ENCODE results near the gene NCOA7. TPM values are rescaled to one million over a fixed set of nuclear protein-coding genes. Genes with fewer than 3 reads are reported as not detected.

Gene NCOA7
- total and polyA plus RNA-seq, 2 of the 8 experiments (the other 6 are each of a cell fraction or from before 2014, with no cell fraction given): 2.6 to 10.7 TPM

DNA sequence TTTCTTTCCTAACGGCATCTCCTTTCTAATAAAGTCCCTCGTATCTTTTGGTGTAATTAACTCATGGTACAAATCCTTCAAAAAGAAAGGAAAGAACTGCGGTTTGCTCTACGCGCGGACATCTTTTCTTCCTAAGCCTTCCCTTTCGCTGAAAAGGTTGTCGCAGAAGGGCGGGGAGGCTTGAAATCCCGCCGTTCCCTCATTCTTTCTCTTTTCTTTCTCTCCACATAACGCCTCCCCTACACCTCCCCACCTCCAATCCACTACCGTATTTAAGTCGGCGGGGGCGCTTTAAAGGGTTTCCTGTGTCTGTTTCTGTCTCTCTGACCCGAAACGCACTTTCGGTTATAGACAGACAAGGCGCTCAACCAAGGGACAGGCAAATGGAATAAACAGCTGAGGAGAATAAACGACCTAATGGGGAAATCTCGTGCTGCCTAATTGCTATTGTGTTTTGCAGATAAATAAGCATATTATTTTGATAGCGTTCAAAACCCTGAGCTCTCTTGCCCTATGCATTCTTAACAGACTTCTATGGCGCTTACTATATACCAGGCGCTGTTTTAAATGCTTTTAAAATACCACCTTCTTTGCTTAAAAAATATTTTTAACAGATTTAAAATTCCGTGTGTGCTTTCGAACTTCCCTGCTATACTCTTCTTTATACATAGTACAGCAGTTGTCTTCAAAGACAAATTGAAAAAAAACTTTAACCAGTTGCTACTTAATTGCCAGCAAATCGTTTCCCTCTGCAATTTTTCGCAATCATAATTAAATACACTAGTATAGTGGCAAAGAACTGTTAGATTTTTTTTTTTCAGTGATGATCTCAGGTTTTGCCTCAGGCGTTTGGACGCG is 43.8 kb upstream of the NCOA7 start:
- H2BK15ac ChIP-seq (ENCODE audit: low read length): no peak overlapping the region; the same call in 1 of the 2 replicates
- DNase-seq (ENCODE audit: low read depth in 1 of 2, low spot score in 2 of 2) (peak; percentile 64 to 72), FAIRE-seq (peak; percentile 66)
- no peak overlapping the region for H3K56ac ChIP-seq (replicated peaks; ENCODE audit: insufficient read length, low read depth, low read length)
- no peak overlapping the region for H4K8ac ChIP-seq (ENCODE audit: extremely low read depth, insufficient read depth, low read length)
- no peak overlapping the region for H3K27ac ChIP-seq (ENCODE audit: low read depth, low read length)
- 2% methylated on average over 28 of the region's 32 CpGs; no CpG with 5 or more reads in 1 of the 2 experiments for WGBS, 2 experiments (ENCODE audit: extremely low coverage in 1 of 2, insufficient coverage in 1 of 2, insufficient read length in 1 of 2, insufficient replicate concordance in 2 of 2, low coverage in 1 of 2, low lambda C conversion rate in 2 of 2, missing lambda C conversion rate in 1 of 2)
- H3K36me3 ChIP-seq (ENCODE audit: control insufficient read depth in 2 of 4, insufficient read depth in 4 of 4, low read length in 3 of 4): no peaks in the 10 kb centered on the region
- ChIA-PET CTCF (ENCODE audit: partially characterized antibody) (interaction anchor here (0.5 to 2.0 kb wide), 4 partner anchors 10 to 1354 kb away, joined by 3 to 8 read pairs (median 6); no protein-coding TSS in a partner anchor), POLR2A (ENCODE audit: partially characterized antibody) (interaction anchor here (0.9 to 2.3 kb wide), 10 partner anchors 9 to 383 kb away, joined by 3 to 12 read pairs (median 4); partner anchors contain the start of gene NCOA7)
- no peak overlapping the region for H2BK120ac ChIP-seq (replicated peaks; ENCODE audit: low read depth, low read length)
- peaks cover 0 to 25% (median 16%) of the 10 kb centered on the region in 4 experiments; a peak in 6 of 7 replicates for H3K27me3 ChIP-seq (replicated peaks in 1 of 4; ENCODE audit: control insufficient read depth in 3 of 4, extremely low read depth in 1 of 4, insufficient read depth in 3 of 4, low read length in 3 of 4)
- H3K79me1 ChIP-seq (ENCODE audit: low read depth, low read length): peaks cover 4% of the 10 kb centered on the region; the same call in 1 of the 2 replicates
- no peak overlapping the region for H4K5ac ChIP-seq (ENCODE audit: insufficient read length, low read depth, low read length)
- 0 out of 2 replicates have a peak overlapping the region, but pooled peaks have one; percentile 19 for H2BK5ac ChIP-seq (ENCODE audit: low read depth, low read length)
- peak overlapping the region; percentile 44; the same call in 1 of the 2 replicates for H2BK20ac ChIP-seq (ENCODE audit: low read length)
- H3K23me2 ChIP-seq (ENCODE audit: low read depth, low read length): peaks cover 27% of the 10 kb centered on the region
- H3K18ac ChIP-seq (ENCODE audit: extremely low read depth, low read length): peak overlapping the region; percentile 71; the same call in 1 of the 2 replicates
- H3K4ac ChIP-seq (replicated peaks; ENCODE audit: insufficient read length, low read depth, low read length): no peak overlapping the region
- H3K4me3 ChIP-seq (ENCODE audit: extremely low read depth in 1 of 4, insufficient read depth in 2 of 4, low read depth in 3 of 4, low read length in 4 of 4): peak overlapping the region; percentile 72 to 77 (median 76)
- H2AK5ac ChIP-seq (ENCODE audit: low read depth, low read length): no peak overlapping the region
- no peak overlapping the region for H3K23ac ChIP-seq (ENCODE audit: insufficient read length)
- H4K20me1 ChIP-seq (replicated peaks in 1 of 2; ENCODE audit: control insufficient read depth in 1 of 2, insufficient read depth in 2 of 2, low read length in 2 of 2): peaks cover 2 to 5% of the 10 kb centered on the region in 2 experiments
- peak overlapping the region; percentile 96 to 99 for H3K4me2 ChIP-seq (ENCODE audit: insufficient read depth in 1 of 2, low read depth in 2 of 2, low read length in 2 of 2)
- H3K14ac ChIP-seq (ENCODE audit: insufficient read length): no peak overlapping the region
- H3K4me1 ChIP-seq (replicated peaks in 1 of 4; ENCODE audit: control insufficient read depth in 3 of 4, insufficient read depth in 4 of 4, low read length in 3 of 4): peaks cover 2 to 15% (median 7%) of the 10 kb centered on the region in 4 experiments; a peak in 5 of 7 replicates
- peaks cover 0 to 22% of the 10 kb centered on the region in 2 experiments; a peak in 3 of 4 replicates for H3K79me2 ChIP-seq (ENCODE audit: control insufficient read depth in 1 of 2, insufficient read depth in 2 of 2, low read length in 2 of 2)
- no peaks in the 10 kb centered on the region for H3K9me3 ChIP-seq (ENCODE audit: insufficient read depth in 2 of 2, low read depth in 1 of 2, low read length in 1 of 2)
- peak overlapping the region in 3 of 4 experiments; percentile 13 to 23 (median 15); a peak in 3 of 7 replicates for H3K9ac ChIP-seq (replicated peaks in 1 of 4; ENCODE audit: extremely low read depth in 1 of 4, low read depth in 3 of 4, low read length in 3 of 4)
- peak overlapping the region; percentile 12 for H4K91ac ChIP-seq (replicated peaks; ENCODE audit: insufficient read length, low read length)
- 0 out of 2 replicates have a peak overlapping the region, but pooled peaks have one; percentile 64 for H2BK12ac ChIP-seq (ENCODE audit: low read depth, low read length)
- no peak overlapping the region for H2AFZ ChIP-seq (ENCODE audit: low read length)
- TF ChIP-seq SP1 (IDR thresholded peaks at IDR 0.05; ENCODE audit: low read depth, low read length) (0 out of 2 replicates have a peak, but pooled peaks have one; percentile 27), EP300 (IDR thresholded peaks at IDR 0.05; ENCODE audit: borderline replicate concordance in 1 of 2, low read depth in 2 of 2, low read length in 2 of 2) (peak in 1 of 2 experiments; percentile 70; a peak in 1 of 3 replicates), TAF7 (optimal IDR thresholded peaks at IDR 0.05; ENCODE audit: borderline replicate concordance, low read depth, low read length) (peak; percentile 38), E2F6 (IDR thresholded peaks at IDR 0.05) (peak; percentile 75), TAF1 (IDR thresholded peaks at IDR 0.05; ENCODE audit: low read depth, low read length) (peak; percentile 44; the same call in 1 of the 2 replicates), TBP (IDR thresholded peaks at IDR 0.05; ENCODE audit: low read depth, low read length) (peak; percentile 57; the same call in 1 of the 2 replicates), MAX (IDR thresholded peaks at IDR 0.05) (peak; percentile 29; the same call in 1 of the 2 replicates), RAD21 (IDR thresholded peaks at IDR 0.05 in 1 of 2, conservative IDR thresholded peaks at IDR 0.05 in 1 of 2; ENCODE audit: low read depth in 2 of 2, low read length in 2 of 2) (0 out of 4 replicates have a peak, but pooled peaks of 1 of the 2 experiments have one; percentile 15)
